Right renal pelvis (tissue), 4 donors: ENCODE data around the gene DDC. TPM values are rescaled to one million over a fixed set of nuclear protein-coding genes. Genes with fewer than 3 reads are reported as not detected.
A peak's percentile ranks its signal among the peaks of the same experiment; 100 is the strongest.

Experiments used
- DNase-seq, 4 donors: peaks; one replicate each; pipeline ENCODE4 v3.0.0-alpha.2; 2013; ENCODE audit warnings: low read depth in 4 of 4, low spot score in 3 of 4, missing footprints in 1 of 4
- polyA plus RNA-seq, 4 donors: library from polyadenylated mRNA; unstranded; fragments of 120-200 nt; gene quantifications; one replicate each; pipeline ENCODE4 v1.2.1, GENCODE V29; 2013; ENCODE audit not compliant: insufficient read length in 4 of 4

DDC gene
- polyA plus RNA-seq, 4 donors = 83.2 to 113 (median 84.9) TPM

- no peak for DNase-seq
These were observed 72.3 kb downstream of the DDC start for GRCh38 chr7:50492770-50493519.

GRCh38 chr7:50491943-50492342, 73.3 kb downstream of the DDC start:
- no peak for DNase-seq

GRCh38 chr7:50491209-50491608, 74.0 kb downstream of the DDC start:
- no peak for DNase-seq

GRCh38 chr7:50488379-50488778, 76.8 kb downstream of the DDC start:
- no peak for DNase-seq

- DNase-seq = no peak
These were observed 78.7 kb downstream of the DDC start for GRCh38 chr7:50486512-50486911.

- DNase-seq = no peak
These were observed 83.3 kb downstream of the DDC start for GRCh38 chr7:50481867-50482266.

- no peak for DNase-seq
These were observed 84.4 kb downstream of the DDC start for GRCh38 chr7:50480797-50481196.

- DNase-seq = no peak
These were observed 85.3 kb downstream of the DDC start for GRCh38 chr7:50479743-50480517.

GRCh38 chr7:50477640-50478039, 87.6 kb downstream of the DDC start:
- DNase-seq = no peak

- DNase-seq = no peak
These were observed 88.1 kb downstream of the DDC start for GRCh38 chr7:50476953-50477625.

GRCh38 chr7:50475340-50475739, 89.9 kb downstream of the DDC start:
- DNase-seq = no peak

- no peak for DNase-seq
These were observed 90.6 kb downstream of the DDC start for GRCh38 chr7:50474382-50475160.

GRCh38 chr7:50473531-50473930, 91.7 kb downstream of the DDC start:
- no peak for DNase-seq

- DNase-seq = no peak
These were observed 92.8 kb downstream of the DDC start for GRCh38 chr7:50472427-50472826.

- no peak for DNase-seq
These were observed 93.2 kb downstream of the DDC start for GRCh38 chr7:50471970-50472369.

GRCh38 chr7:50470250-50471163, 94.7 kb downstream of the DDC start:
- DNase-seq = no peak

- no peak for DNase-seq
These were observed 96.0 kb downstream of the DDC start for GRCh38 chr7:50469181-50469580.

- peak in 2 of 4 donors; percentile 57 to 65 for DNase-seq
These were observed 97.2 kb downstream of the DDC start for GRCh38 chr7:50467817-50468610.
